CD4-positive, alpha-beta T cell treated with Interleukin-6 at 100 ng/mL for 8 hours (primary cell): ENCODE measurements around the gene ZNF337.
A peak's percentile ranks its signal among the peaks of the same experiment; 100 is the strongest.
"Not testable (repeated sequence)": the region's sequence is repeated elsewhere in the genome, so short reads cannot be mapped to it uniquely, and the experiment has no call there.

ENCODE experiments used
- DNase-seq: peaks from one replicate; pipeline ENCODE4 v3.0.0-alpha.2; 2020; ENCODE audit warnings: mixed read lengths, low spot score

Gene ZNF337

DNA sequence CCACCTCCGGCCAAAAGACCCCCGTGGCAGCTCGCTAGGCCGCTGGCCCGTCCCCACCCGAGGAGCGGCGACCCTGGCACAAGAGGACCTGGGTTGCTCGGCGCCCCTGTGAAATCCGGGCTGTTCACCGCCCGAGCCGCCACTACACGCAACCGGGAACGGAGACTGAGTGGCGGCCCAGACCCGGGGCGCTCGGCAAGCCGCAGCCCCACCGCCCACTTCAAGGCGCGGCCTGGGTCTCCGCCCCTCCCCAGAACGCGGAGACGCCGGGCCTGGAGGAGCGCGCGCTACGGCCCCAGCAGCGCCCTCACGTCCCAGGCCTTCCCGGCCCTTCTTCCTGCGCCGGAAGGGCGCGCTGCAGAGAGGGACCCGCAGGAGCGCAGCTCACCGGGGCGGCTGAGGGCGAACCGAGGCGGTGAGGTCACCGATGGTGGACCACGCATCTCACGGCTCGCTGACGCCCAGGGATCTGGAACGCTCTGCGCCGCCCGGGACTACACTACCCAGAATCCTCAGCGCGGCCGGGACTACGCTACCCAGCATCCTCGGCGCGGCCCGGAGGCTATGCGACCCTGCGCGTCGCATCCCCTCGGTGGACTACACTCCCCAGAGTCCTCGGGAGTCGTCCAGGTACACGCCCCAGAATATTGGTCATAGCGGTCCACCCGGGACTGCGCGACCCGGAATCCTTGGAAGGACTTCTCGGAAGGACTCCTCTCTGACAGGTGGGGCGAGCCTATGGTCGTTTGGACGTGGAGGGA, at the start of gene ZNF337:
Gene ZNF337 (minus strand): TSS at position 483 of the 761 bp plus-strand sequence. CDS start 10,436 bp downstream, outside the sequence.
- peak; percentile 90 for DNase-seq

- no peak for DNase-seq
These were observed 49.1 kb upstream of the ZNF337 start for GRCh38 chr20:25745738-25746137.

- DNase-seq, result no peak
These were observed 48.4 kb upstream of the ZNF337 start for GRCh38 chr20:25745100-25745499.

DNA sequence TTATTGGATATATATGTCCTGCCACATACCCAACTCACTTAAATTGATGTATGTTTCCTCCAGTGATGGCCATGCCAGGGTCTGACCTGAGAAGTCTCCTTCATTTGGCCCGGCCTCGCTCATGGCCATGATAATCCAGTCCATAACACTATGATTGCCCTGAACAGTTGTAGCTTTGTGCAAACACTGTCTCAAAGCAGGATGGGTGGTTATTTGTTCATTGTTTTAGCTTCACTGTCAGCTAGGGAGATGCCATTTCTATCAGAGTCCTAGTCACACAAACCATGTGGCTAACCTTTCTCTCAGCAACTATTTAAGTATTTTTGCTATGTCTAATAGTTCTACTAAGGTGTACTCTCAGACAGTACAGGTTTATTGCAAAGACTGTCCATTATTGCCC, 47.6 kb upstream of the ZNF337 start:
- no peak for DNase-seq

- DNase-seq, result no peak
These were observed 44.4 kb upstream of the ZNF337 start for GRCh38 chr20:25741088-25741487.

DNA sequence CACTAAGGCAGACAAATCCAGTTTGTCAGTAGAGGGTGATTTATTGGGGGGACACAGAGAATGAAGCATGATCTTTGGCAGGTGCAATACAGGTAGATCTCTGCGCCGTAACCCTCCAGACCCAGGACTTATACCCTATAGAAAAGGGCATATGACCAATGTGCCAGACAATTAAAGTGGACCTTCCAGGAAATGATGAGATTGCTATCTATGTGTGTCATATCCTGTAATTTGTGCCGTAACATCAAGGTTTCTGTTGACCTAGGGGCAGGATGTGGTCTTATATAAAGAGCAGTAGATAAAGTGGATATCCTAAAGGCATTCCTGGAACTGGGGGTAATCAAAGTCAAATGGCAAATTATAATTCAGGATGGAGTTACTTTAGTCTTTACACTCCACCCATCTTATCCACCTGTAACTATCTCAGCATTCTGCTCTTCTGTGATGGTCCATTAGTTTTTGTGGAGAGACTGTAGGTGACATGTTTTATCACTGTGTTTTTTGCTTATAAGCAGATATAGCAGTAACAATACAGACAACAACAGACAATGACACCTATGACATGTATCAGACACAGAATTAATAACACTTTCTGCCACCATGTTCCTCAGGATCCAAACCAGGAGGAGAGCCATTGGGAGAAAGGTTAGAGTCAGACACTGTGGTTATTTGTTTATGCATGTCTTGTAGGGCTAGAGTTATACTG, 43.1 kb upstream of the ZNF337 start:
- peak; percentile 33 for DNase-seq

DNA sequence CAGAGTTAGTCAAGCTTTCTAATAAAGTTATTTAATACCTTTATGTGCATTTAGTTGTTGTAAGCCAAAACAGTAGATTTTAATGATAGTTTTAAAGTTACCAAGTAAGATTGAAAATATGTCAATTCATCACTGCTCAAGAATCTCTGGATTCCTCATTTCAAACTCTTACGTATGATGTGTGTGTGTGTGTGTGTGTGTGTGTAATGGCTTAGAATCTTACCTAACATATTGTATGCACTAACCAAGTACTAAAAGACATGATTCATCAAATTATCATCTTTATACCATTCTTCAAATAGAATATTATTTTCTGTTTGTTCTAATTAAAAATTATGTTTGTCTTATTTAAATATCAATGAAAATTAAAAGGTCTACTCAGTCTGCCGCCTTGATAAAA, 41.5 kb upstream of the ZNF337 start:
- no peak for DNase-seq

DNA sequence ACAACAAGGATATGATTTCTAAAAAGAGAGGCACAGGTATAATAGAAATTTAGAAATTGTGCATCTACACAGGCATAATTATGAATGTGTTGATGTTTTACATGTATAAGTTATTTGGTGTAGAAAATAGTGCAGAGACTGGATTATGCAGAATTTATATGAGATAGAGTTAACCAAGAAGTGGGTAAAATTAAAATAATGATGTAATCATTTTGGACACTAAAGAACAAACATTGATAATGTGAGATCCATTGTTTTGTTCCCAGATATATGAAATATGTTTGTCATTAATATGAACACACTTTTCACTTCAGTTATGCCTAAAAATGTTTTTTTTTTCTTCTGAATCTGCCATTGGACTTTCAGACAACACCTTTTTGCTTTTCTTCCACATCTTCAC, 37.2 kb upstream of the ZNF337 start:
- DNase-seq, result no peak

DNA sequence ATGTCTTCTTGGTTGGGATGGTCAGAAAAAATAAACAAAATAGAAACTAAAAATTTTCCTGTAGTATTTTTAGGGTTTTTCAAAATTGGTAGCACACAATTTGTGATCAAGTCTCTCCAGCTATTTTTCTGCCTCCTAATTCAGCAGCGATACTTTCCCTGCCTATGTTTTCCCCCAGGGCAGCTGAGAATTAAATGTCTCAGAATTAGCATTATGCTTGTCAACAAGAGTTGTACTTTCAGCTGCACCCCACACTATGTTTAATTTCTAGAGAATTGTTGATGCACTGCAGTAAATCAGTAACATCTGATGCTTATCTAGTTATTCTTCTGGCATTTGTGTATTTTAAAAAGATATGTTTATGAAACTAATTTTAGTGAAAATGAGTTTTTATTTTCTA, 34.2 kb upstream of the ZNF337 start:
- no peak for DNase-seq

GRCh38 chr20:25726357-25726756, 29.7 kb upstream of the ZNF337 start:
- DNase-seq, result no peak

DNA sequence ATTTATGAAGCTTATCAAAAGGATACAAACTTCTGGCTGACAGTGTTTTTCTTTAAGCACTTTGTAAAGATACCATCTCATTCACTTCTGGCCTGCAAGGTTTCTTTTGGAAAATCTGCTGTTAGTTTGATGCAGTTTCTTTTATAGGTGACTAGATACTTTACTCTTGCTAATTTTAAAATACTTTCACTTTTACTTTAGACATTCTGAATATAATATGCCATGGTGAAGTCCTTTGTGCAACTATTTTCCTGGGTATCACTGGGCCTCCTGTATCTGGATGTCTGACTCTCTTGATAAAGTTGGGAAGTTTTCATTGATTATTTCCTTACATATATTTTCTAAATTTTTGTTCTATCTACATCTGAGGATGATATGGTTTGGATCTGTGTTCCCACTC, 29.0 kb upstream of the ZNF337 start:
- no peak for DNase-seq

- no peak for DNase-seq
These were observed 27.3 kb upstream of the ZNF337 start for GRCh38 chr20:25723975-25724374.

DNA sequence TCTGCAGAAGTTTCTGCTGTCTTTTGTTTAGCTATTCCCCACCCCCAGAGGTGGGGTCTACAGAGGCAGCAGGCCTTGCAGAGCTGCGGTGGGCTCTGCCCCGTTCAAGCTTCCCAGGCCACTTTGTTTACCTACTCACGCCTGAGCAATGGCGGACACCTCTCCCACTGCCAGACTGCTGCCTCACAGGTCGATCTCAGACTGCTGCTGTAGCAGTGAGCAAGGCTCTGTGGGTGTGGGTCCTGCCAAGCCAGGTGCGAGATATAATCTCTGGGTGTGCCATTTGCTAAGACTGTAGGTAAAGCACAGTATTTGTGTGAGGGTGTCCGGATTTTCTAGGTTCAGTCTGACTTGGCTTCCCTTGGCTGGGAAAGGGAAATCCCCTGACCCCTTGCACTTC, 23.6 kb upstream of the ZNF337 start:
- DNase-seq, result no peak

GRCh38 chr20:25718896-25719809, 22.5 kb upstream of the ZNF337 start:
- peak; percentile 27 for DNase-seq

DNA sequence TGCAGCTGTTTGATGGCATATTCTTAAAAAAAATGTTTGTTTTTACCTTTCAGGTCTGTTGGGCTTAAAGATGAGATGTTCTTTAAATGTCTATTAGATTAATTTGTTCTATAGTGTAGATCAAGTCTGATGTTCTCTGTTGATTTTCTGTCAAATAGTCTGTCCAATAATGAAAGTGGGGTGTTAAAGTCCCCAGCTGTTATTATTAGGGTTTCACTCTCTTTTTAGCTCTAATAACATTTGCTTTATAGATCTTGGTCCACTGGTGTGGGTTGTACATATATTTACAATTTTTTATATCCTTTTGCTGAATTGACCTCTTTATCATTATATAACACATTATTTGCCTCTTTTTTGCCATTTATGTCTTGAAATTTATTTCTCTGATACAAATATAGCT, 11.0 kb upstream of the ZNF337 start:
- DNase-seq, result no peak

- peak; percentile 55 for DNase-seq
These were observed 10.1 kb upstream of the ZNF337 start for GRCh38 chr20:25706793-25707192.

- no peak for DNase-seq
These were observed 9.2 kb upstream of the ZNF337 start for GRCh38 chr20:25705830-25706351.

GRCh38 chr20:25704303-25704702, 7.7 kb upstream of the ZNF337 start:
- not testable (repeated sequence) for DNase-seq

GRCh38 chr20:25700835-25701234, 4.2 kb upstream of the ZNF337 start:
- DNase-seq, result not testable (repeated sequence)

GRCh38 chr20:25699914-25700313, 3.3 kb upstream of the ZNF337 start:
- DNase-seq, result no peak

DNA sequence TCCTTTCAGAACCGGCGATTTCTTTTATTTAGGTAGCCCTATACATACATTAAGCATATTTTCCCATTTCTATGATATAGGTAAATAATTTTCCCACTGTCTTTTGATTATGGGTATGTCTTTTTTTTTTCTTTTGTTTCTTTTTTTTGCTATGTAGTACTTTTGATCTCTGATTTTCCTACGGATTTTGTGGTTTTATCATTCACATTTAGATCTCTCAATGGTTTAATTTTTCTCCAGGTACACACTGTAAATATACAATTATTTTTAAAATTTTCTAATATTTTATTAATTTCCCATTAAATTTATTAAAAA, 436 bp upstream of the ZNF337 start:
- no peak for DNase-seq
